A673 (cell line): ENCODE results near the gene KCNJ4. TPM values are rescaled to one million over a fixed set of nuclear protein-coding genes. Genes with fewer than 3 reads are reported as not detected.

Source experiments
- BruUV-seq: library from RNA; stranded (reverse); fragments of 400-500 nt; replicated peaks from 2 replicates; lab custom pipeline; 2021; lab: Mats Ljungman, UMichigan
- CTCF ChIA-PET: fragments of 300-600 bp; sonication (Branson Sonifier 250); formaldehyde crosslinking; loops from one replicate; lab custom pipeline; 2022; ENCODE audit warnings: antibody characterized with exemption; lab: Charles Lee
- POLR2A ChIA-PET: fragments of 300-600 bp; sonication (Branson Sonifier 250); formaldehyde crosslinking; loops from one replicate; lab custom pipeline; 2022; ENCODE audit warnings: antibody characterized with exemption; ENCODE audit not compliant: low non-redundant PET; lab: Charles Lee
- DNase-seq: peaks from one replicate; pipeline ENCODE4 v3.0.0-alpha.2; 2015; ENCODE audit warnings: low spot score
- H3K27ac ChIP-seq: fragments of 200-600 bp; sonication (generic); 2 replicates; pipeline ENCODE4 v1.5.1; 2016; ENCODE audit warnings: mixed run types, low read depth, mild to moderate bottlenecking, mixed read lengths, antibody characterized with exemption, low read length; ENCODE audit not compliant: poor library complexity, severe bottlenecking
- H3K27me3 ChIP-seq: fragments of 200-600 bp; sonication (generic); replicated peaks from 2 replicates; pipeline ENCODE4 v1.6.1; 2017; ENCODE audit warnings: mixed run types, low read depth, mild to moderate bottlenecking, mixed read lengths, antibody characterized with exemption, low read length; ENCODE audit not compliant: insufficient read depth, poor library complexity
- H3K36me3 ChIP-seq: fragments of 200-600 bp; sonication (generic); 2 replicates; pipeline ENCODE4 v1.6.1; 2016; ENCODE audit warnings: mixed run types, mild to moderate bottlenecking, mixed read lengths, antibody characterized with exemption, low read length; ENCODE audit not compliant: insufficient read depth, poor library complexity, severe bottlenecking
- H3K4me1 ChIP-seq: fragments of 200-600 bp; sonication (generic); 2 replicates; pipeline ENCODE4 v1.6.1; 2017; ENCODE audit warnings: mixed run types, mild to moderate bottlenecking, mixed read lengths, antibody characterized with exemption, low read length; ENCODE audit not compliant: insufficient read depth, poor library complexity, severe bottlenecking
- H3K4me3 ChIP-seq: fragments of 200-600 bp; sonication (generic); 2 replicates; pipeline ENCODE4 v1.5.1; 2016; ENCODE audit warnings: low read depth, mixed run types, mild to moderate bottlenecking, mixed read lengths, low read length; ENCODE audit not compliant: poor library complexity, severe bottlenecking
- H3K9me3 ChIP-seq: fragments of 200-600 bp; sonication (generic); 2 replicates; pipeline ENCODE4 v1.6.1; 2016; ENCODE audit warnings: mixed run types, low read depth, mild to moderate bottlenecking, mixed read lengths, antibody characterized with exemption, low read length; ENCODE audit not compliant: poor library complexity, severe bottlenecking
- CTCF ChIP-seq: fragments of 300-800, 200-600 bp; sonication (generic); conservative IDR thresholded peaks from 2 replicates; pipeline ENCODE4 v1.5.1; 2017; ENCODE audit warnings: low read depth, mild to moderate bottlenecking, antibody characterized with exemption, low read length, moderate library complexity, mixed read lengths
- EZH2 ChIP-seq: fragments of 200-600 bp; sonication (generic); IDR thresholded peaks from 2 replicates; pipeline ENCODE4 v1.6.1; 2017; ENCODE audit warnings: borderline replicate concordance, low read depth, mild to moderate bottlenecking, mixed read lengths, antibody characterized with exemption, low read length; ENCODE audit not compliant: poor library complexity, severe bottlenecking
- intact Hi-C: fragments of 100-400 bp; cut with micrococcal nuclease; formaldehyde crosslinking; loops from one replicate; pipeline ENCODE4 v1.10.0; 2022; ENCODE audit not compliant: unreplicated experiment
- total RNA-seq: library from RNA; stranded (reverse); gene quantifications from 2 replicates; pipeline ENCODE4 v1.2.3, GENCODE V29; 2021

The KCNJ4 gene
- total RNA-seq, 1 experiment from 2014 or later: 1.0 TPM

GRCh38 chr22:38467438-38467903 lies 12.5 kb upstream of the KCNJ4 start:
- POLR2A ChIA-PET: interaction anchor here (0.9 kb wide), 1 partner anchor 540 kb away, joined by 3 read pairs; no protein-coding TSS in a partner anchor
- peaks cover 5% of the 10 kb centered on the region for H3K4me1 ChIP-seq
- no peak overlapping the region for H3K27ac ChIP-seq
- no peaks in the 10 kb centered on the region for H3K27me3 ChIP-seq
- no peaks in the 10 kb centered on the region for H3K9me3 ChIP-seq
- DNase-seq: no peak
- intact Hi-C loops: no loop called here
- BruUV-seq: no TSS peak
- TF ChIP-seq EZH2: no peak
- no peak for TF ChIP-seq CTCF
- H3K36me3 ChIP-seq: no peaks in the 10 kb centered on the region
- H3K4me3 ChIP-seq: peak overlapping the region; percentile 51
- CTCF ChIA-PET: no interaction called here

- no TSS peak for BruUV-seq
- DNase-seq: peak; percentile 53
- peaks cover 14% of the 10 kb centered on the region for H3K4me1 ChIP-seq
- no peak overlapping the region for H3K4me3 ChIP-seq
- ChIA-PET POLR2A (no interaction called here), CTCF (no interaction called here)
- H3K9me3 ChIP-seq: no peaks in the 10 kb centered on the region
- TF ChIP-seq CTCF: no peak
- no peak for TF ChIP-seq EZH2
- intact Hi-C loops: no loop called here
- no peaks in the 10 kb centered on the region for H3K36me3 ChIP-seq
- no peak overlapping the region for H3K27ac ChIP-seq
- no peaks in the 10 kb centered on the region for H3K27me3 ChIP-seq
These were observed 10.9 kb upstream of the KCNJ4 start for GRCh38 chr22:38465673-38466490.

GRCh38 chr22:38464992-38465672 lies 10.1 kb upstream of the KCNJ4 start:
- DNase-seq: no peak
- Histone ChIP-seq H3K4me1 (peaks cover 14% of the 10 kb centered on the region), H3K9me3 (no peaks in the 10 kb centered on the region), H3K27me3 (no peaks in the 10 kb centered on the region), H3K4me3 (no peak overlapping the region), H3K36me3 (no peaks in the 10 kb centered on the region), H3K27ac (no peak overlapping the region)
- CTCF ChIA-PET: no interaction called here
- TF ChIP-seq EZH2: no peak
- no peak for TF ChIP-seq CTCF
- POLR2A ChIA-PET: no interaction called here
- BruUV-seq: no TSS peak
- intact Hi-C loops: no loop called here
